Measurements from ENCODE around the gene ZNF652.

ZNF652 gene

GRCh38 chr17:49386373-49386772 is 24.3 kb upstream of the ZNF652 start:
- Histone ChIP-seq H3K9ac (ENCODE audit: low read depth, low read length, poor library complexity, severe bottlenecking) (no peak overlapping the region), H3K36me3 (ENCODE audit: insufficient read depth, low read length) (no peaks in the 10 kb centered on the region), H3K9me3 (ENCODE audit: insufficient read depth, low read depth, low read length) (no peaks in the 10 kb centered on the region), H3K79me2 (ENCODE audit: insufficient read depth, low read length) (no peaks in the 10 kb centered on the region), H3K4me1 (ENCODE audit: insufficient read depth, low read length, poor library complexity, severe bottlenecking) (peaks cover 41% of the 10 kb centered on the region), H3K4me2 (ENCODE audit: low read depth, low read length, poor library complexity, severe bottlenecking) (no peak overlapping the region), H2AFZ (ENCODE audit: low read length) (no peak overlapping the region), H3K4me3 (ENCODE audit: low read length, poor library complexity, severe bottlenecking) (no peak overlapping the region), H3K9me2 (replicated peaks; ENCODE audit: low read depth, low read length) (no peaks in the 10 kb centered on the region), H4K20me1 (ENCODE audit: insufficient read depth, low read length, poor library complexity, severe bottlenecking) (no peaks in the 10 kb centered on the region), H3F3A (ENCODE audit: low read depth) (no peaks in the 10 kb centered on the region), H3K27me3 (ENCODE audit: insufficient read depth, low read length, poor library complexity, severe bottlenecking) (no peaks in the 10 kb centered on the region)
- no peak for TF ChIP-seq EZH2phosphoT487 (IDR thresholded peaks at IDR 0.05; ENCODE audit: borderline replicate concordance)
- TF ChIP-seq, protein P1, sequence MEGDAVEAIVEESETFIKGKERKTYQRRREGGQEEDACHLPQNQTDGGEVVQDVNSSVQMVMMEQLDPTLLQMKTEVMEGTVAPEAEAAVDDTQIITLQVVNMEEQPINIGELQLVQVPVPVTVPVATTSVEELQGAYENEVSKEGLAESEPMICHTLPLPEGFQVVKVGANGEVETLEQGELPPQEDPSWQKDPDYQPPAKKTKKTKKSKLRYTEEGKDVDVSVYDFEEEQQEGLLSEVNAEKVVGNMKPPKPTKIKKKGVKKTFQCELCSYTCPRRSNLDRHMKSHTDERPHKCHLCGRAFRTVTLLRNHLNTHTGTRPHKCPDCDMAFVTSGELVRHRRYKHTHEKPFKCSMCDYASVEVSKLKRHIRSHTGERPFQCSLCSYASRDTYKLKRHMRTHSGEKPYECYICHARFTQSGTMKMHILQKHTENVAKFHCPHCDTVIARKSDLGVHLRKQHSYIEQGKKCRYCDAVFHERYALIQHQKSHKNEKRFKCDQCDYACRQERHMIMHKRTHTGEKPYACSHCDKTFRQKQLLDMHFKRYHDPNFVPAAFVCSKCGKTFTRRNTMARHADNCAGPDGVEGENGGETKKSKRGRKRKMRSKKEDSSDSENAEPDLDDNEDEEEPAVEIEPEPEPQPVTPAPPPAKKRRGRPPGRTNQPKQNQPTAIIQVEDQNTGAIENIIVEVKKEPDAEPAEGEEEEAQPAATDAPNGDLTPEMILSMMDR (conservative IDR thresholded peaks at IDR 0.05; ENCODE audit: low read length): no peak

DNA sequence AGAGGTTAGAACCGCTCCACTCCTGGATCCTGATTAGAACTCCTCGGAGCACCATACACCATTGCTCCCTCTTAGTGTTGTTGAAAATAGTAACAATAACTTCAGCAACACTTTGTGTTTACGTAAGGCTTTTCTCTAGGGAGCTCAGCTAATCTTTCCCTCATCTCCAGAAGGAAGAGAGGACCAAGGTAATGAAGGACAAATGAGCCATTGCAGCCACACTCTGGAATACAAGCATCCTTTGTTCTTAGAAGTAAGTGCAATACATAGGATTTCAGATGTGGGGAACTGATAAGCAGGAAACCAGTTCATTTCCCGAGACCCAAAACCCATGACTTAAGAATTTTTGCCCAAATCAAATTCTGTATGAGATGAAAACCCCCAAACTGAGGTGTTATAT is 22.9 kb upstream of the ZNF652 start:
- Histone ChIP-seq H3K79me2 (ENCODE audit: insufficient read depth, low read length) (no peaks in the 10 kb centered on the region), H4K20me1 (ENCODE audit: insufficient read depth, low read length, poor library complexity, severe bottlenecking) (no peaks in the 10 kb centered on the region), H3F3A (ENCODE audit: low read depth) (no peaks in the 10 kb centered on the region), H3K4me3 (ENCODE audit: low read length, poor library complexity, severe bottlenecking) (no peak overlapping the region), H3K9me3 (ENCODE audit: insufficient read depth, low read depth, low read length) (no peaks in the 10 kb centered on the region), H3K36me3 (ENCODE audit: insufficient read depth, low read length) (no peaks in the 10 kb centered on the region), H3K27me3 (ENCODE audit: insufficient read depth, low read length, poor library complexity, severe bottlenecking) (no peaks in the 10 kb centered on the region), H3K4me2 (ENCODE audit: low read depth, low read length, poor library complexity, severe bottlenecking) (no peak overlapping the region), H3K9ac (ENCODE audit: low read depth, low read length, poor library complexity, severe bottlenecking) (no peak overlapping the region), H2AFZ (ENCODE audit: low read length) (no peak overlapping the region), H3K4me1 (ENCODE audit: insufficient read depth, low read length, poor library complexity, severe bottlenecking) (peaks cover 28% of the 10 kb centered on the region), H3K9me2 (replicated peaks; ENCODE audit: low read depth, low read length) (no peaks in the 10 kb centered on the region)
- no peak for TF ChIP-seq EZH2phosphoT487 (IDR thresholded peaks at IDR 0.05; ENCODE audit: borderline replicate concordance)
- TF ChIP-seq, protein P1 (conservative IDR thresholded peaks at IDR 0.05; ENCODE audit: low read length): no peak

GRCh38 chr17:49383060-49383459 is 21.0 kb upstream of the ZNF652 start:
- TF ChIP-seq EZH2phosphoT487 (IDR thresholded peaks at IDR 0.05; ENCODE audit: borderline replicate concordance): no peak
- TF ChIP-seq, protein P1 (conservative IDR thresholded peaks at IDR 0.05; ENCODE audit: low read length): no peak
- H3K4me3 ChIP-seq (ENCODE audit: low read length, poor library complexity, severe bottlenecking): no peak overlapping the region
- no peak overlapping the region for H2AFZ ChIP-seq (ENCODE audit: low read length)
- no peaks in the 10 kb centered on the region for H3K27me3 ChIP-seq (ENCODE audit: insufficient read depth, low read length, poor library complexity, severe bottlenecking)
- no peaks in the 10 kb centered on the region for H3K79me2 ChIP-seq (ENCODE audit: insufficient read depth, low read length)
- no peak overlapping the region for H3K9ac ChIP-seq (ENCODE audit: low read depth, low read length, poor library complexity, severe bottlenecking)
- H3F3A ChIP-seq (ENCODE audit: low read depth): no peaks in the 10 kb centered on the region
- H4K20me1 ChIP-seq (ENCODE audit: insufficient read depth, low read length, poor library complexity, severe bottlenecking): no peaks in the 10 kb centered on the region
- H3K36me3 ChIP-seq (ENCODE audit: insufficient read depth, low read length): no peaks in the 10 kb centered on the region
- no peaks in the 10 kb centered on the region for H3K9me2 ChIP-seq (replicated peaks; ENCODE audit: low read depth, low read length)
- peaks cover 10% of the 10 kb centered on the region for H3K4me1 ChIP-seq (ENCODE audit: insufficient read depth, low read length, poor library complexity, severe bottlenecking)
- no peak overlapping the region for H3K4me2 ChIP-seq (ENCODE audit: low read depth, low read length, poor library complexity, severe bottlenecking)
- no peaks in the 10 kb centered on the region for H3K9me3 ChIP-seq (ENCODE audit: insufficient read depth, low read depth, low read length)

Data from Loucy (cell line).